NCI-H128 (cell line): ENCODE results near the gene GNG7.
"Not testable (repeated sequence)": the region's sequence is repeated elsewhere in the genome, so short reads cannot be mapped to it uniquely, and the experiment has no call there.

Experiments
- DNase-seq: peaks from one replicate; lab custom pipeline; 2025; ENCODE audit not compliant: unreplicated experiment; lab: John Stamatoyannopoulos, UW

Gene GNG7

DNA sequence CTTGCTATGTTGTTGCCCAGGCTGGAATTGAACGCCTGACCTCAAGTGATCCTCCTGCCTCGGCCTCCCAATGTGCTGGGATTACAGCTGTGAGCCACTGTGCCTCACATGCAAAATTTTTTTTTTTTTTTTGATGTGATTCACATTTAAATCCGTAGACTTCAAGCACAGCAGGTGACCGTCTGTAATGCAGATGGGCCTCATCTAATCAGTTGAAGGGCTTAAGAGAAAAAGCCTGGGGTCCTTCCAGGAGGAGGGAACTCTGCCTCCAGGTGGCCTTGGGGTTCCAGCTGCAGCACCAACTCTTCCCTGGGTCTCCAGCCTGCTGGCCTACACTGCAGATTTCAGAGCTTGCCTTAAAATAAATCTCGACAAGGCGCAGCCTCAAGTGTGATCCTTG is 183.0 kb downstream of the GNG7 start:
- no peak for DNase-seq

DNA sequence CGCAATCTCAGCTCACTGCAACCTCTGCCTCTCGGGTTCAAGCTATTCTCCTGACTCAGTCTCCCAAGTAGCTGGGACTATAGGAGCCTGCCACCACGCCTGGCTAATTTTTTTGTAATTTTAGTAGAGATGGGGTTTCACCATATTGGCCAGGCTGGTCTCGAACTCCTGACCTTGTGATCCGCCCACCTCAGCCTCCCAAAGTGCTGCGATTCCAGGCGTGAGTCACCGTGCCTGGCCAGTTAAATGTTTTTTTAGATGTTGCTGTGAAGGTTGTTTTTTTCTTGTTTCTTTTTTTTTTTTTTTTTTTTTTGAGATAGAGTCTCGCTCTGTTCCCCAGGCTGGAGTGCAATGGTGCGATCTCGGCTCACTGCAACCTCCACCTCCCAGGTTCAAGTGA is 183.6 kb downstream of the GNG7 start:
- DNase-seq, result not testable (repeated sequence)

DNA sequence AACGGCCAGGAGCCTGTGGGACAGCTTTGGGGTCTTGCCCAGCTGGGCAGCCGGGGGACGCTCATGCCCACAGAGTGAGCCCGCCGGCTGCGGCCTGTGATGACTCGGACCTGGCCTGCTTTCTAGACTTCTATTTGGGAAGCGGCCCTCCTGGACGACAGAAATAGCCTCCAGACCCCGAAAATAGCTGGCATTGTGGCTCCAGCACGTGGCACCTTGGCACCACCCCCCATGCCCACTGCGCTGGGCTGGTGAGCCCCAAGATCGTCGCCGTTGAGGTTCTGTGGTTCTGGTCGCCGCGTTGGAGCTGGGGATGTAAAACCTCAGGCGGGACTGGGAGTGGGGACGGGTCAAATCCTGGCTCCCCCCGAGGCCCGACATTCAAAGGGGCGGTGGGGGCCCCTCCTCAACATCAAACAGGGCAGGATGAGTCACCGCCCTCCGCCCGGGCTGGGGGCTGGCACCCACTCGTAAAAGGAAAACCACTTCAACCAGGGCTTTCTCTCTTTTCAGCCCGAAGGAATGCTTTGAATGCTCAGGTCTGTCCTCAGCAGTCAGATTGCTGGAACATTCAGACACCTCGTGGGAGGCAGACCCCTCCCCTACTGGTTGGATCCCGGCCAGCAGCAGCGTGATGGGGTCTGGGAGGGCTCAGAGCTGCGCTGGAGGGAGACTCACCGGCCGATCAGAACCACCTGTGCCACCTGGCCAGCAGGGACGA is 184.5 kb downstream of the GNG7 start:
- no peak for DNase-seq

DNA sequence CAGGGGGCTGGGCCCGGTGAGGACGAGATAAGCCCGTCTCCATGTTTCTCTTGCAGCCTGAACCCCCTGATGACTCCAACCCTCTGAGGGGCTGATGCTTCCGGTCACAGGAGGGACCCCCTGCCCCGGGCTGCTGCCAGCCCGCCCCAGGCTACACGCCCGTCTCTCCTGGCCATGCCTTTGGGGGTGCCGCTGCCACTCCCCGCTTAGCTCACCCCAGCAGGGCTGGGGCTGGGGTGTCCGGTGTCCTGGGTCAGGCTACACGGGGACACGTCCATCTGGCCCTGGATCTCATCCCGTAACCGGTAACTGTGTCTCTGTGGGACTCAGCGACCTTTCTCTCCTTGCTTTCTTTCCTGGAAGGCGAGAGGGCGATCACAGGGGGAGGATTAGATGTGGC is 185.8 kb downstream of the GNG7 start:
- no peak for DNase-seq

DNA sequence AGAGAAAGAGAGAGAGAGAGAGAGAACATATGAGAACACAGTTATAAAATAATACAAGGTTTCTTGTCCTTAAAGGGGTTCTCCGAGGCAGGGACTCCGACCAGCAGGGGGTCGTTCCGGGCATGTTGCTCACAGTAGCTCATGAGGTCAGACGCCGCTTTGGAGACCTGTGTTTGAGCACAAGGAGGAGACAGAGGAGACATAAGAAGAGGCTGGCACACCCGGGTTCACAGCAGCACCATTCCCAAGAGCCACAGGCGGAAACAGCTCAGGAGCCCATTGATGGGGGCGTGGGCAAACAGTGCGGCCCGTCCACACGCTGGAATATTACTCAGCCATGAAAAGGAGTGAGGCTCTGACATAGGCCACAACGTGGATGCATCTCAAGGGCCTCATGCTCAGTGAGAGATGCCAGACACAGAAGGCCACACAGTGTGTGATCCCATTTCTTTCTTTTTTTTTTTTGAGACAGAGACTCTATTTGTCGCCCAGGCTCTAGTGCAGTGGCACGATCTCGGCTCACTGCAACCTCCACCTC is 187.4 kb downstream of the GNG7 start:
- DNase-seq, result no peak

DNA sequence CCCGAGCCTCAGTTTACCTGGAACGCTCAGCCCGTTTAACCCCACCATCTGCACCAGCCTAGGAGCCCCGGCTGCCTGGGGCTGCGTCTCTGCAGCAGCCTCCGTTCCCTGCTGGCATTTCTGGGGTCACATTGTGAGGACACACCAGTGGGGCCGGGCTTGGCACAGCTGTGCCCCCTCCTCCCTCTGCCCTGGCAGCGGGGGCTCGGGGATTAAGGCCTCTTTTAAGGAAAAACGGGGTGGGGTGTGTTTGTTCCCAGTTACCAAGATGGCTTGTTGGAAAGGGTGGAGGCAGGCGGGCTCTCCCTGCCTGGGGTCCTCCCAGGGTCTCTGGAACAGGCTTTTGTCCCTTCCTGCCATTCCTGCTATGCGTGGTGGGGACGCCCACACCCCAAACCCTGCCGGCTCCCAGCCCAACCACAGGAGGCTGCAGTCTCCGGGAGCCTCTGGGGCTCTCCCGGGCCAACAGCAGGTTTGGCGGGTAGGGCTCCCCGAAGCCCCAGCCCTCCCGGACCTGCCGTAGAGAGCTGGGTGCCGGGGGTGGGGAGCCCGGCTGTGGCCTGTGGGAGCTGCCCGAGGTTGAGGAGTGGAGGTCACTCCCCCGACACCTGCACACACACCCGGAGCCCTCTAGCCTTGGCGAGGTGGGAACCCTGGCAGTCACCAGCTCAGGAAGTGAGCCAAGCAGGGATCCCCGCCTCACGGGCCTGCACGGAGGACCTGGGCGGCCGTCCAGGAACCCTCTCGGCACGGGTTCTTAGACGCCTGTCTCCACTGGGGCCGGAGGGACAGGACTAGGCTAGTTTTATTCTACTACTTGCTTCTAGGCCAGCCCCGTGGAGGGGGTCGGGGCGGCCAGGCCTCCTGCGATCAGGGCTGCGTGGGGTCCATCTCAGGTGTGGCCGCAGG is 189.7 kb downstream of the GNG7 start:
- DNase-seq, result no peak

DNA sequence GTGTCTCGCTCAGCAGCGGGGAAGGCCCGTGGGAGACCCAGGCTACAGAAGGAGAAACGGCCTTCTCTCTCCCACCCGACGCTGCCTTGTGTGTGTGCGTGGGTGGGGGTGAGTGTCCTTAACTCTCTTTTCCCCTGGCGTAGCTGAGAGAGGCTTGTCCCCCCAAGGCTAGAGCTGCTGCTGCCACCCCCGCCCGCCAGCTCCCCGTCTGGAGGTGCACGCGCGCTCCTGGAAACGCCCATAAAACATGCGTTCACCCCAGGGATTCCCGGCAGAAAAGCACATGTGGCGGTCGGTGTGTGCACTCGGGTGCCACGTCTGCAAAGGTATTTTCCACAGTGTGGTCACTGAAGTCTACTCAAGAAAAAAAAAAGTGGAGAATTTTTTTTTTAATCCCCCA is 190.5 kb downstream of the GNG7 start:
- no peak for DNase-seq

DNA sequence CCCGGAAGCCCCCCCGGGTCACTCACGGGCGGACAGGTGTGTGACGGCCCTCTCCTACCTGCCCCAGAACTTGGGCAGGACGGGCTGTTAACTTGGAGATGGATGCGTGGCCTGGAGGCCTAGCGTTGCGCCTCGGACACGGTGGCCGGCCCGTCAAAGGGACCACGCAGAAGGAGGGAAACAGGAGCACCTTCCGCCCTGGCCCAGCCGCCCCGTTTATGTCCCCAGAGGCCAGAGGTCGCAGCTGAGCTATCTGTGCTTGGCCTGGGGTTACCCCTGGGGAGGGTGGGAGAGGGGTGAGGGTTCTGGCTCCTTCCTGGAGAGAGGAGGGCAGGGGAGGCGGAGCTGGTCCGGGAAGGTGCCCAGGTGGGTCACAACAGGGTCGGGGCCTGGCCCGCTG is 190.9 kb downstream of the GNG7 start:
- DNase-seq, result no peak

DNA sequence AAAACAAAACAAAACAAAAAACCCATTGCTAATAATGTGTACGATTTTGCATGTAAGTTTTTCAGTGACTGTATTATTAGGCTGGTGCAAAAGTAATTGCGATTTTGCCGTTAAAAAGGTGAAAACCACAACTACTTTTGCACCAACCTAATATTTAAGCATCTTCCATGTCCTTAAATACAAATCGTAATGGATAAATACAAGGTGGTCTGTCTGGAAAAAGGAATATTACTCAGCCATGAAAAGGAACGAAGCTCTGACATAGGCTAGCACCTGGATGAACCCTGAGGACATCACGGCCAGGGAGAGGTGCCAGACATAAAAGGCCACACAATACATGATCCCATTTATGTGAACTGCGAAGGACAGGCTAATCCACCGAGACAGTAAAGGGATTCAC is 193.4 kb downstream of the GNG7 start:
- DNase-seq, result no peak

DNA sequence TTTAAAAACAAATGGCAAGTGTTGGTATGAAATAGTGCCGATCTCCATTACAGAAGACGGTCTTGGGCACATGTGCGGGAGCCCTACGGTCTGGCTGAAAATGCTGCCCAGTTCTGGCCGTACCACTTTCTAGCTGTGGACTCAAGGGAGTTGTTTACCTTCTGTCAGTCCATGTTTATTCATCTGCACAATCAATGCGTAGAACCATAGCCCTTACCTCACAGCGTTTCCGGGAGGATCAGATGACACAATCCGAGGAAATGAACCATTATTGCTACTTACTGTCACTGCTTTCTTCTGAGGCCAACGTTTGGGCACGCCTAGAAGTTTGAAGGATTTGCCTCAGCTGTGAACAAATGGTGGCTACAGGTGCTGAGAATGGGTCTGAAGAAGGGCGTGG is 195.4 kb downstream of the GNG7 start:
- DNase-seq, result no peak

DNA sequence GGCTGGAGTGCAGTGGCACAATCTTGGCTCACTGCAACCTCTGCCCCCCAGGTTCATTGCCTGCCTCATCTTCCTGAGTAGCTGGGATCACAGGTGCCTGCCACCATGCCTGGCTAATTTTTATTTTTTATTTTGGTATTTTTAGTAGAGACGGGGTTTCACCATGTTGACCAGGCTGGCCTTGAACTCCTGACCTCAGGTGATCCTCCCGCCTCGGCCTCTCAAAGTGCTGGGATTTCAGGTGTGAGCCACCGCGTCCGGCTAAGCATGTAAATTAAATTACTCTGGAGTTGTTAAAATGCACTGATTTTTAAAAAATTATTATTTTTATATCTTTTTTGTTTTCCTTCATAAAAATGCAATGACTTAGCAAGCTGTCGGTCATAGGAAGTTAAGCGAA is 195.8 kb downstream of the GNG7 start:
- not testable (repeated sequence) for DNase-seq

DNA sequence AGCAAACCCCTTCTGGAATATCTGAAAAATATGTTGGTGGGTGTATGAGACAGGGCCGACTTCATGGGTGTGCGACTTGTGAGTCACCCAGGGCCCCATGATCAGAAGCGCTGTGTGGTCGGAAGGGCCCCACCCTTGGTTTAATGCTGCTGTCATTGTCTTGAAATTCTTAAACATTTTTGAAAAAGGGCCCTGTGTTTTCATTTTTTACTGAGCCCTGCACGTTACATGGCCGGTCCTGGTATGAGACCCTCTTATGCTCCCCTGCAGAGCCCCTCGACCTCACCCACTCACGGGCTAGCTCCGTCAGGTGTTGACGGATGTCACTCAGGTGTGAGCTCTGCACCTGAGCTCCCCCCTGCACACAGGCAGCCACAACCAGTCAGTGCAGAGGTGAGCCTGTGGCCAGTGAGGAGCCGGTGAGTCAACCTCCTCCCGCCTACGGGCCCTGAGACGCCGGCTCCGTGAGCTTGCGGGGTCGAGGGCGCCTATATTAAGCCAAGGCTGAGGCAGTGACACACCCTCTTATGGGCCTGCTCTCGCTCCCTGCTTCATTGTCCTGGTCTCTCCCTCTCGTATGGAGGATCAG is 198.9 kb downstream of the GNG7 start:
- no peak for DNase-seq

DNA sequence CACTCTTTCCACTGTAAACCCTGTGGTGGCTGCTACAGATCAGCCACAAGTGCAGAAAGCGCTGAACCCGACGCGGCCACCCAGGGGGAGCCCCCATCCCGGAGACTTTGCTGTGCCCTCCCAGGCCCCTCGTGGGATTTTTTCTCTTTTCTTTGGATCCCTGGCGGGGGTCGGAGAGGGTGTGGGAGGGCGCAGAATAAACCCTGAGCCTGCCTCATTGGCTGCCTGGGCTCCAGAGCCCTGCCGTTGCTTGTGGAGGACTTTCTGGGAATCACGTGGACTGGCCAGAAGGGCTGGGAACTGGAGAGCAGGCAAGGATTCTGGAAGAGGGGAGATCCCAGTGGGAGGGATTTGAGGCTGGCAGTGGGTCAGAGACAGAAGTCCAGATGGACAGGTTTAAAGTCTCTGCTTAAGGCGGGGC is 201.6 kb downstream of the GNG7 start:
- no peak for DNase-seq

DNA sequence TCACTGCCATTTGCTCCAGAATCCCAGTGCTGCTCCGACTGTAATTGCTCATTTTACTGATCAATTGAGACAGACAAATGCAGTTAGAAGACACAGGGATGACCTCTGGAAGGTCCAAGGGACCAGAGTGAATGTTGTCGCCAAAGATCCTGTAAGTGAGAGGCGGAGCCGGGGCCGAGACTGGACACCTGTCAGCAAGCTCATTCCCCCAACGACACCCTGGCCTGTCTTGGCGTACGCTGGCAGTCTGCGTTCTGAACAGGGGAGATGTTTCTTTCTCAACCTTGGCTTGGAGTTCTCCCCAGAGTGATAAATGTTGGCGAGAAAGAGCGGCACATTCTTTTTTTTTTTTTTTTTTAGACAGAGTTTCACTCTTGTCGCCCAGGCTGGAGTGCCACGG is 202.3 kb downstream of the GNG7 start:
- no peak for DNase-seq

DNA sequence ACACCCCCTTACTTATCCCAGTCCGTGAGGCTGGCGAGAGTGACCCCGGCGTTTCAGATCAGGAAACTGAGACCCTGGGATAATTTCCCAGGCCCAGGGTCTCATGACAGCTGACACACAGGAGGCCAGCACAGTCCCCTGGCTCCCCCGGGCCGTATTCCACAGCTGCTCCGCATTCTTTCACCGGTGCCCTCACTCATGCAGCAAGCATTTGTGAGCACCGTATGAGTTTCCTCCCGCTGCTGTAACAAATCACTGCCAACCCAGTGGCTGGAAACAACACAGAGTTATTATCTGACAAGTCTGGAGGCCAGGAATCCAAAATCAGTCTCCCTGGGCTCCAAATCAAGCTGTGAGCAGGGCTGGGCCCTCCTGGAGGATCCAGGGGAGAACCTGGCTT is 205.3 kb downstream of the GNG7 start:
- no peak for DNase-seq

DNA sequence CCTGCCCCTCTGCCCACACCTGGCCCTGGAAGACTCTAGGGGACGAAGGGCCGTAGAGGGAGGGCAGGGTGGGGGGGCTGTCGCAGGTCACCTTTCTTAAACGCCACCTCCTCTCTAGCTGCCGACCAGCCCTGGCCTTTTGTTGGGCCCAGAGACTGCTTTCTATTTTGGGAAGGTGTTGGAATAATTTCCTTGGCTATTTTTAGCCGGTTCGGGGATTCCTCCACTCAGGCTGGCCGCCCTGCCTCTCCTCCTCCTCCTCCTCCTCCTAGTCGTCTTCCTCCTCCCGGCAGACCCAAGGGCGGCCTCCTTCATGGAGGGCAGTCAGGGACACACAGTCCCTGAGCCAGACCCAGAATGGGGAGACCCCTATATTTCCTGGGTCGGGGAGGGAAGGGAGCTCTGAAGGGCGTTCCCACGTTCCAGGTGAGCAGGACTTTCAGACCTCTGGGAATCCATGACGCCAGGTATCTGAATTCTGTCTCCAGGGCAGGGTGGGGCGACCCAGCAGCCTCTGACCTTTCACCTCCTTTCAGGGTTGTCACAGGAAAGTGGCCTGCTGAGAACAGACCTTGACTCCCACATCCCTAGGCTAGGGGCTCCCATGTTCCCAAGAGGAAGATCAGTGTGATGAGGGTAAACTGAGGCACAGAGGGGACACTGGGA is 206.7 kb downstream of the GNG7 start:
- DNase-seq, result no peak

DNA sequence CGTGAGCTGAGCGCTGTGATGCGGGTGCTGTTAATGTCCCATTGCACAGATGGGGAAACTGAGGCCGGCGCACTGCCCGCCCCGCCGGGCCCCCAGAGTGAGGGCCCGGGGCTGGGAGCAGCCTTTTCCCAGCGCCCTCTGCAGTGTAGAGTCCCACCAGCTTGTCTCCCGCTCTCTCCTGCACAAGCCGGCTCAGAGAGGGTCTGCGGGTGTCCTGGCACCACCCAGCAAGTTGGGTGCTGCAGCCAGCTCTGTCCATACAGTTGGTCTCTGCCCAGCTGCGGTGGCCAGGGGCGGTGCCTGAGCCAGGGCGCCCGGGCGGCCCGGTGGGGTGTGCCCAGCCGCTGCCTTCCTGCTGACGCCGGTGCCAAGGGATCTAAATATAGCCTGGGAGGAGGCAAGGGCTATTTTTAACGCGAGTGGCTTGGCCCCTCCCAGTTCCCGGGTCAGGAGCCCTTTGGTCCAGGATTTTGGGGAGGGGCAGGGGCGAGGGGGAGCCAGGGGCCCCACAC is 207.3 kb downstream of the GNG7 start:
- no peak for DNase-seq

DNA sequence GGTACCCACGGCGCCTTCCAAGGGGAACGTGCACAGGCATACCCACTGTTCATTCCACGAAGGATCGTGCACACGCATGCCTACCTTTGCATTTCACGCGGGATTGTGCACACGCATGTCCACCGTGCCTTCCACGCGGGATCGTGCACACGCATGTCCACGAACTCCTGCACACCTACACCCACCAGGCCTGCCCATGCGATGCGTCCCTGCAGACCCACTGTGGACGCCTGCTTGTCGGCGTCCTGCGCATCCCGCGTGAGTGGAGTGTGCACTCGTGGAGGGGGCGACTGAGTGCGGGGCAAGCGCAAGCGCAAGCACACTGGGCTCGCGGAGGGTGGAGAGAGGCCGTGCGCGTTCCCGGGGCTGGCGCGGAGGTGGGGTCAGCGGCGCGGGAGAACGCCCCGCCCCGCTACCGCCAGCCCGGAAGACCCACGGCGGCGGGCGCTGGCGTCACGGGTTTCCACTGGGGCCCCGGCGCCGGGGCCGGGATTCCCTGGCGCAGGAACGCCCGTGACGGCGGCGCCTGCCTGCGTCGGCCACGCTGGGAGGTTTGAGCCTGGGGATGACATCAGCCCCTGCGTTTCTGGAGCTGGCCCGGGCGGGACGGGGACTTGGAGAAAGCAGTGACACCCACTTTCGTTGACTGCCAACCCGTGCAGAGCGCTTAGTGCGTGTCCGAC is 207.9 kb downstream of the GNG7 start:
- DNase-seq, result no peak

DNA sequence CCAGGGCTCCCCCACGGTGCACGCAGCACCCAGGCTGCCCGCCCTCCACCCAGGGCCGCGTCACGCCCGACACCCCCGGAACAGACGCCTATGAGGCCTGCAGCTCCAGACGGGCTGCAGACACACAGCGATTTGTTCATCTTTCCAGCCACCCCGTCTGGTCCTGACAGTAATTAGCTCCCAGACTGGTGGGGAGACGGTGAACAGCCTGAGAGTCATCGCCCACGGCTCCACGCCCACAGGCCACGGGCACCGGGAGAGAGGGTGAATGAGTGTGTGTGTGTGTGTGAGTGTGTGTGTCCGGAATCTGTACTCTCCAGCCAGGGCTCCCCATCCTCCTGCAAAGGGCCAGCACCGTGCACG is 208.4 kb downstream of the GNG7 start:
- no peak for DNase-seq

DNA sequence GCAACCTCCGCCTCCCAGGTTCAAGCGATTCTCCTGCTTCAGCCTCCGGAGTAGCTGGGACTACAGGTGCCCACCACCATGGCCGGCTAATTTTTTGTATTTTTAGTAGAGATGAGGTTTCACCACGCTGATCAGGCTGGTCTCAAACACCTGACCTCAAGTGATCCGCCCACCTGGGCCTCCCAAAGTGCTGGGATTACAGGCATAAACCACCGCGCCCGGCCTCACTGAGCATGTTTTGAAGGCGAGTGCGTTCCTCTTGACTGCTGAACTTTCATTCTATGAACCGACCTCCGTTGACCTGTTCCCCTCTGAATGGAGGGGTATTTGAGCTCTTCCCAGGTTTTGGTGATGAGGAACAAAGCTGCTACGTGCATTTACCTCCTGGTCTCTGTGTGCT is 209.0 kb downstream of the GNG7 start:
- DNase-seq, result not testable (repeated sequence)

DNA sequence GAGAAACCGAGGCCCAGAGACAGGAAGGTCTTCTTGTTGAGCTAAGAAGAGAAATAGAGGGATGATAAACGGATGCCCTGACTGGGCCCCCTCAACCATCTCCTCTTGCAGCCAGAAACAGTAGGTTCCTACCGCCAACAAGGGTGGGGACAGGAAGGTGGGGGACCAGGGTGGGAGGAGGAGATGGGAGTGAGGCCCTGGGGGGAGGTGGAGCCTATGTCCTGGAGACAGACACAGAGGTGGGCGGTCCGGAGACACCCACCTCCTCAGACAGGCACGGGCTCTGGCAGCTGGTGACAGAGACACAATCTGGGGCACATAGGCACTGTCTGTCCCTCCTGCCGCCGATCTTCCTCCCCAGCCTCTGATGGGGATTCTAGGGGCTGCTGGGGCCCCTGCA is 209.6 kb downstream of the GNG7 start:
- no peak for DNase-seq
